ENCODE data around the gene LINC00305. TPM values are rescaled to one million over a fixed set of nuclear protein-coding genes. Genes with fewer than 3 reads are reported as not detected.

The LINC00305 gene
- total RNA-seq, 2 donors from 2014 or later = not detected

DNA sequence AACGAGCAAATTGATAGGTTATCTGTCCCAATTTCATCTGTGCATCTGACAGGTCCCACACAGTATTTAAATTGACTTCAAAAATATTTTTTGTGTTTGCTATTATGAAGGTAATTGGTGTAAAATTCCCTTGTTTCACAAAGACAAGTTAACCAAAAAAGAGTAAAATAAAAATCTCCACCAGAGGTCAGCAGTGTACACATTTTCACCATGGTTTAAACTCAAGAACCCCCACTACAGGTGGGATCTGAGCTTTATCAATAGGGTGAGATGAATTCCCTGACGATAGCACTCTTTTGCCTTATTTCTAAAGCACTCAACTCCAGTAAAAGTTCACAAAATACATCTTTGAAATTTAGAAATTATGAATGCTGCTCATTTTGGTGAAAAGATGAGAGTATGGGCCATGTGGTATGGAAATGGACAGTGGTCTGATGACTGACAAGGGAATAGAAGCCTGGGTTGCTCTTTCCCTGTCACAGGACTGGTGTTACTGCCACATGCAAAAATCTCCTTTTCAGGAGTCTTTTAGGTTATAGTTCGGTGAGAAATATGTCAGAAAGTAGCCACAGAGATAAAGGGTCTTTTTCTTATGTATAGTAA, 111.0 kb downstream of the LINC00305 start:
- H3K27ac Mint-ChIP-seq = no peak overlapping the region
- H3K36me3 Mint-ChIP-seq = no peaks in the 10 kb centered on the region
- H3K9me3 Mint-ChIP-seq = peaks cover 4% of the 10 kb centered on the region
- H3K4me3 Mint-ChIP-seq = no peak overlapping the region
- DNase-seq (ENCODE audit: low spot score) = no peak
- H3K4me1 Mint-ChIP-seq (ENCODE audit: low read depth in 2 of 2) = no peaks in the 10 kb centered on the region
- ATAC-seq = no peak
- peaks cover 0 to 4% of the 10 kb centered on the region in 2 donors for H3K27me3 Mint-ChIP-seq

DNA sequence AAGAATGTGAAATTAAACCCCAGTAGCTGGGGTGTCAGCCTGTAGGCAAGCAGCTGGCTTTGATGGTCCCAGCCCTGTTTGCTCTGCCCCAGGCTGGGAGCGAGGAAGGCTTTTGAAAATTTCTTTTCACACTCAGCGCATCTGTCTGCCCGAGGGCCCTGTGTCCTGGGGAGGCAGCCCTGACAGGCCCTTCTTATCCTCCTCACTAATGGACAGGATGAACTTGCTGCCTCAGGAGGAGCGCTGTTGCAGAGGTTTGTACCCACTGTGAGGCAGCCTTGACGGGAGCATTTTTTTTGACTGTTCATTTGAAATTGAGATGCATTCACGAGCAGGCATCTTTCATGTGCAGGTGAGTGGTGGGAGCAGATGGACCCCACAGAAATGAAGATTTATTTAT, 116.6 kb downstream of the LINC00305 start:
- no peak for DNase-seq (ENCODE audit: low spot score)
- Mint-ChIP-seq H3K4me3 (no peak overlapping the region), H3K27me3 (peaks cover 6 to 10% of the 10 kb centered on the region in 2 donors), H3K36me3 (no peaks in the 10 kb centered on the region), H3K27ac (no peak overlapping the region), H3K4me1 (ENCODE audit: low read depth in 2 of 2) (no peaks in the 10 kb centered on the region), H3K9me3 (no peaks in the 10 kb centered on the region)
- ATAC-seq = no peak

GRCh38 chr18:64031411-64031810, 117.5 kb downstream of the LINC00305 start:
- no peak overlapping the region for H3K27ac Mint-ChIP-seq
- no peaks in the 10 kb centered on the region for H3K4me1 Mint-ChIP-seq (ENCODE audit: low read depth in 2 of 2)
- H3K9me3 Mint-ChIP-seq = no peaks in the 10 kb centered on the region
- ATAC-seq = no peak
- H3K4me3 Mint-ChIP-seq = no peak overlapping the region
- no peaks in the 10 kb centered on the region for H3K36me3 Mint-ChIP-seq
- peaks cover 6 to 7% of the 10 kb centered on the region in 2 donors for H3K27me3 Mint-ChIP-seq
- no peak for DNase-seq (ENCODE audit: low spot score)

Other genes starting within 250 kb of the LINC00305 start
- gene SERPINB10, start 241.1 kb downstream of the LINC00305 start, total RNA-seq = 1 to 10 TPM in 1 of 2 donors, not detected in 1; 5.1 TPM
- gene HMSD, start 199.8 kb downstream of the LINC00305 start, total RNA-seq = 10 to 100 TPM; 10.3 to 55.4 TPM
- 10 to 100 TPM; 15.9 to 86.0 TPM for gene SERPINB8, start 179.0 kb downstream of the LINC00305 start, total RNA-seq